ENCODE measurements around the gene C15orf61. TPM values are rescaled to one million over a fixed set of nuclear protein-coding genes. Genes with fewer than 3 reads are reported as not detected.

The C15orf61 gene
- total RNA-seq, 1 donor from 2014 or later, result 7.7 TPM

DNA sequence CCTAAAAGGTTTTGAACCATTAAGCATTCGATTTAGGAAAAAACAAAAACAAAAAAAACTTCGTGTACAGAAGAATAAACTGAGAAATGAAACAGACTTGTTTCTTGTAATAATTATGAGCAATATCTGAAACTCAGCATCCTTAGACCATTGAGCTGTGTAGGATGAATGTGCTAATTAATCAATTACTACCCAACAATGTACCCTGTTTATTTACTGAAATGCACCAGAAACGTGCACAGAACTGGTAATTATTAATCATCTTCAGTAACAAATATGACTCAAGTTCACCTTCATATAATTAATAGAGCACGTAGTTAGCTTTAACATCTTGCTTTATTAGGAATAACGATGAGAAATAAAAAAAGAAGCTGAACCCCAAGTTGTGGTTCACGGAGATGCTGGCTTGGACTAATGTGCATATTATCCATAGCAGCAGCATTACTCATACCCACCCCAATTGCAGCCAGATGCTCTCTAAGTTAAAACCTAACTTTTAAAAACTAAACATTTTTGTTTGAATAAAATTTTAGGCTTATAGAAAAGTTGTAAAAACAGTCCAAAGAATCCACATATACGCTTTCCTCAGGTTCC lies 10.2 kb upstream of the C15orf61 start:
- Mint-ChIP-seq H3K4me3 (no peak overlapping the region), H3K4me1 (peaks cover 11% of the 10 kb centered on the region), H3K36me3 (peaks cover 16% of the 10 kb centered on the region), H3K27me3 (ENCODE audit: low read depth) (no peaks in the 10 kb centered on the region), H3K27ac (no peak overlapping the region), H3K9me3 (no peaks in the 10 kb centered on the region)
- DNase-seq (ENCODE audit: low spot score in 2 of 2, unreplicated experiment in 2 of 2), result no peak
- TF ChIP-seq, protein P1, sequence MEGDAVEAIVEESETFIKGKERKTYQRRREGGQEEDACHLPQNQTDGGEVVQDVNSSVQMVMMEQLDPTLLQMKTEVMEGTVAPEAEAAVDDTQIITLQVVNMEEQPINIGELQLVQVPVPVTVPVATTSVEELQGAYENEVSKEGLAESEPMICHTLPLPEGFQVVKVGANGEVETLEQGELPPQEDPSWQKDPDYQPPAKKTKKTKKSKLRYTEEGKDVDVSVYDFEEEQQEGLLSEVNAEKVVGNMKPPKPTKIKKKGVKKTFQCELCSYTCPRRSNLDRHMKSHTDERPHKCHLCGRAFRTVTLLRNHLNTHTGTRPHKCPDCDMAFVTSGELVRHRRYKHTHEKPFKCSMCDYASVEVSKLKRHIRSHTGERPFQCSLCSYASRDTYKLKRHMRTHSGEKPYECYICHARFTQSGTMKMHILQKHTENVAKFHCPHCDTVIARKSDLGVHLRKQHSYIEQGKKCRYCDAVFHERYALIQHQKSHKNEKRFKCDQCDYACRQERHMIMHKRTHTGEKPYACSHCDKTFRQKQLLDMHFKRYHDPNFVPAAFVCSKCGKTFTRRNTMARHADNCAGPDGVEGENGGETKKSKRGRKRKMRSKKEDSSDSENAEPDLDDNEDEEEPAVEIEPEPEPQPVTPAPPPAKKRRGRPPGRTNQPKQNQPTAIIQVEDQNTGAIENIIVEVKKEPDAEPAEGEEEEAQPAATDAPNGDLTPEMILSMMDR (IDR thresholded peaks at IDR 0.05; ENCODE audit: unreplicated experiment), result no peak

DNA sequence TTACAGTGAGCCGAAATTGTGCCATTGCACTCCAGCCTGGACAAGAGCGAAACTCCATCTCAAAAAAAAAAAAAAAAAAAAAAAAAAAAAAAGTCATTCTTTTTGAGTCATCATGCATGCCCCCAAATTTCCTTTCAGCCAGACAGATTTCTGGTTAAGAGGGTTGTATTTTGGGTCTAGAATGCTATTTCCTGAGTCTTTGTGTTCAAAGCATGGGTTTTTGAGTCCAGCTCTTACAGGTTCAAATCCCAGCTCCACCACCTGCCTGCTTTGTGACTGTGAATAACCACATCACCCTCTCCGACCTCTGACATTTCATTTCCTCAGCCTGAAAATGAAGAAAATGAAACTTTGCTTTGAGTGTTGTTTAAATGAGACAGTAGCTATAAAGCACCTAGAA lies 9.3 kb upstream of the C15orf61 start:
- H3K36me3 Mint-ChIP-seq, result peaks cover 16% of the 10 kb centered on the region
- no peak overlapping the region for H3K4me3 Mint-ChIP-seq
- no peaks in the 10 kb centered on the region for H3K27me3 Mint-ChIP-seq (ENCODE audit: low read depth)
- H3K4me1 Mint-ChIP-seq, result peaks cover 11% of the 10 kb centered on the region
- DNase-seq (ENCODE audit: low spot score in 2 of 2, unreplicated experiment in 2 of 2), result no peak
- no peaks in the 10 kb centered on the region for H3K9me3 Mint-ChIP-seq
- no peak overlapping the region for H3K27ac Mint-ChIP-seq
- TF ChIP-seq, protein P1 (IDR thresholded peaks at IDR 0.05; ENCODE audit: unreplicated experiment), result no peak

DNA sequence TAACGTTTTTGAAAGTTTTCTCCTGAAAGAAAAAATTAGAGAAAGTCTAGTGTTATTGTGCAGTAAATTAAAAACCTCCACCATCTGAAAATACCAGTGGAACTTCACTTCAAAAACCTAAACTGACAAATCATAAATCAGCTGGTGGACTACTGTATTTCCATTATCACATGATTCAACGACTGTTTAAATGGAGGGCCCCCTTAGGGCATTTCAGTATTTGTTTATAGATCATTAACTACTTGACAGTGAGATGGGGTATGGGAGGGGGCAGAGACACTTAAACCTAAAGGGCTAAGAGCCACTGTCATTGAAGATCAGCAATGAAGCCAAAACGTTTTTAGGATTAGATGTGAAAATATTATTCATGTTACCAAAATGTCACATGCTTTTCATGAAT lies 8.8 kb upstream of the C15orf61 start:
- Mint-ChIP-seq H3K27ac (no peak overlapping the region), H3K27me3 (ENCODE audit: low read depth) (no peaks in the 10 kb centered on the region), H3K4me1 (peaks cover 11% of the 10 kb centered on the region), H3K9me3 (no peaks in the 10 kb centered on the region), H3K4me3 (no peak overlapping the region), H3K36me3 (peaks cover 18% of the 10 kb centered on the region)
- DNase-seq (ENCODE audit: low spot score in 2 of 2, unreplicated experiment in 2 of 2), result no peak
- TF ChIP-seq, protein P1 (IDR thresholded peaks at IDR 0.05; ENCODE audit: unreplicated experiment), result no peak

DNA sequence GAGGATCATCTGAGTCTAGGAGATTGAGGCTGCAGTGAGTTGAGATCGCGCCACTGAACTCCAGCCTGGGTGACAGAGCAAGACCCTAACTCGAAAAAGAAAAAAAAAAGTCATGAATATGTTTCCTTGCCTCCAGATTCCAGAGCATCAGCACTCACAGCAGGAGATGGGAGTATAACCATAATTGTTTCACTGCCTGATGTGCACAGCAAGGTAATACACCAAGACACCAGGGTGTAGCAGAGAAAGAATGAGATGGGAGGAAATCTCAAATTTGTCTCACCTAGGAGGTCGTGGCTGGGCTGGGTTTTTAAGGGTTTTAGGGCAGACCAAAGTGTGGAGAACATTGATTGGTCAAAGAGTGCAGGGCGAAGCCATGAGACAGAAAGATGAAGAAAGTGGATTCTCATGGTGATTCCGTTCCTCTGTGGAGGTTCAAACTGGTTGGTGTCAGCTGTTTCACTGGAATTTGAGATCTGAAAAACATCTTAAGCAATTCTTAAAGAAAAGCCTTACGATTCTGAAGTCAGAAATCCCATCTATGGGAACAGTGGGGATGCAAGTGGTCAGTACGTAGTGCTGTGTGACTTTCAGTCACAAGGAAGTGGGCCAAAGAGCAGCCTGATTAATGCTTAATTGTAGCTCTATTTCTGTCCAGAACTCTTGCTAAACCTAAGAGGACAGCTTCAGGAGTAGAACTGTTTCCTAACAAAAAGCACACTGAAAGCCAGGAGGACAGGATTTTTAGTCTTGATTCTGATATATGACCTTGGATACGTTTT lies 7.8 kb upstream of the C15orf61 start:
- H3K27me3 Mint-ChIP-seq (ENCODE audit: low read depth), result no peaks in the 10 kb centered on the region
- peaks cover 11% of the 10 kb centered on the region for H3K4me1 Mint-ChIP-seq
- H3K36me3 Mint-ChIP-seq, result peaks cover 20% of the 10 kb centered on the region
- no peak for DNase-seq (ENCODE audit: low spot score in 2 of 2, unreplicated experiment in 2 of 2)
- no peaks in the 10 kb centered on the region for H3K9me3 Mint-ChIP-seq
- no peak overlapping the region for H3K27ac Mint-ChIP-seq
- TF ChIP-seq, protein P1 (IDR thresholded peaks at IDR 0.05; ENCODE audit: unreplicated experiment), result no peak
- H3K4me3 Mint-ChIP-seq, result no peak overlapping the region

DNA sequence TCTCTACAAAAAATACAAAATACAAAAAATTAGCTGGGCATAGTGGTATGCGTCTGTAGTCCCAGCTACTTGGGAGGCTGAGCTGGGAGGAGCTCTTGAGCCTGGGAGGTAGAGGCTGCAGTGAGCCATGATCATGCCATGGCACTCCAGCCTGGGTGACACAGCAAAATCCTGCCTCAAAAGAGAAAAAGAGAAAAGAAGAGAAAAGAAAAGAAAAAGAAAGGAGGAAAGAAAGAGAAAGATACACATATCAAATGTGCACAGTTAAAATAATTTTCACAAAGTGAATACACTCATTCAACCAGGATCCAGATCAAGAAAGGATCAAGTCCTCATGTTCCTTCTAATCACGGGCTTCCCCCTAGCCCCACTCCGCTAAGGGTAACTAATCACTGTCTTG lies 5.8 kb upstream of the C15orf61 start:
- peaks cover 11% of the 10 kb centered on the region for H3K4me1 Mint-ChIP-seq
- peaks cover 18% of the 10 kb centered on the region for H3K36me3 Mint-ChIP-seq
- no peak overlapping the region for H3K27ac Mint-ChIP-seq
- TF ChIP-seq, protein P1 (IDR thresholded peaks at IDR 0.05; ENCODE audit: unreplicated experiment), result no peak
- no peak overlapping the region for H3K4me3 Mint-ChIP-seq
- H3K9me3 Mint-ChIP-seq, result no peaks in the 10 kb centered on the region
- H3K27me3 Mint-ChIP-seq (ENCODE audit: low read depth), result no peaks in the 10 kb centered on the region
- no peak for DNase-seq (ENCODE audit: low spot score in 2 of 2, unreplicated experiment in 2 of 2)
